H54 (cell line): ENCODE measurements around the gene TWNK.

Experiments used
- DNase-seq: peaks from one replicate; pipeline ENCODE4 v3.0.0; 2011; ENCODE audit warnings: low spot score, mixed read lengths; ENCODE audit not compliant: insufficient read length
- FAIRE-seq: peaks from 3 replicates; lab custom pipeline; 2011; peaks lifted over from hg19 to GRCh38; lab: Jason Lieb, UNC
- POLR2A ChIP-seq: IDR thresholded peaks from 2 replicates; pipeline ENCODE4 v1.6.1; 2011; ENCODE audit warnings: low read depth, mild to moderate bottlenecking, low read length

The TWNK gene

GRCh38 chr10:100986952-100987684 lies at the start of gene TWNK, which contains the start of gene MRPL43:
TSS of gene TWNK (plus strand) at chr10:100987543. CDS start at chr10:100988211, 668 bp downstream.
TSS of gene MRPL43 (minus strand) at chr10:100987497. CDS start at chr10:100987443, 54 bp downstream.
- FAIRE-seq (no peak), DNase-seq (peak; percentile 81)
- peak; percentile 57 for TF ChIP-seq POLR2A

GRCh38 chr10:100939763-100940344 lies 47.5 kb upstream of the TWNK start:
- no peak for FAIRE-seq
- no peak for DNase-seq
- TF ChIP-seq POLR2A, result no peak

GRCh38 chr10:100942229-100942628 lies 45.1 kb upstream of the TWNK start:
- no peak for FAIRE-seq
- no peak for TF ChIP-seq POLR2A
- no peak for DNase-seq

- TF ChIP-seq POLR2A, result no peak
- FAIRE-seq (no peak), DNase-seq (no peak)
Observed at GRCh38 chr10:100943508-100943907, 43.8 kb upstream of the TWNK start.

- FAIRE-seq (peak; percentile 23), DNase-seq (no peak)
- no peak for TF ChIP-seq POLR2A
Observed at GRCh38 chr10:100945754-100946153, 41.6 kb upstream of the TWNK start.

- no peak for TF ChIP-seq POLR2A
- FAIRE-seq, result no peak
- no peak for DNase-seq
Observed at GRCh38 chr10:100948916-100949315, 38.4 kb upstream of the TWNK start.

- DNase-seq (no peak), FAIRE-seq (peak; percentile 20)
- no peak for TF ChIP-seq POLR2A
Observed at GRCh38 chr10:100960251-100960650, 27.1 kb upstream of the TWNK start.

- no peak for FAIRE-seq
- DNase-seq, result no peak
- TF ChIP-seq POLR2A, result no peak
Observed at GRCh38 chr10:100962351-100963080, 24.8 kb upstream of the TWNK start.

- DNase-seq (no peak), FAIRE-seq (no peak)
- TF ChIP-seq POLR2A, result no peak
Observed at GRCh38 chr10:100963826-100964225, 23.5 kb upstream of the TWNK start.

GRCh38 chr10:100965820-100966219 lies 21.5 kb upstream of the TWNK start:
- no peak for DNase-seq
- TF ChIP-seq POLR2A, result no peak
- no peak for FAIRE-seq

- TF ChIP-seq POLR2A, result no peak
- FAIRE-seq (no peak), DNase-seq (no peak)
Observed at GRCh38 chr10:100966887-100967286, 20.5 kb upstream of the TWNK start.

GRCh38 chr10:100967332-100967731 lies 20.0 kb upstream of the TWNK start:
- no peak for TF ChIP-seq POLR2A
- DNase-seq (no peak), FAIRE-seq (no peak)

- no peak for DNase-seq
- TF ChIP-seq POLR2A, result no peak
- FAIRE-seq, result no peak
Observed at GRCh38 chr10:100968062-100968736, 19.1 kb upstream of the TWNK start.

- DNase-seq (no peak), FAIRE-seq (no peak)
- no peak for TF ChIP-seq POLR2A
Observed at GRCh38 chr10:100968863-100969186, 18.5 kb upstream of the TWNK start.
